OCI-LY3 (cell line): Measurements from ENCODE around the gene SLC25A21.

Experiments
- CTCF ChIP-seq: fragments of 200-600, 300-600 bp; sonication (generic); IDR thresholded peaks from 2 replicates; pipeline ENCODE4 v1.5.1; 2014; ENCODE audit warnings: antibody characterized with exemption, low read length, low read depth
- EZH2phosphoT487 ChIP-seq: fragments of 200-600 bp; shearing (Covaris generic); IDR thresholded peaks from 2 replicates; pipeline ENCODE4 v1.6.1; 2018; ENCODE audit warnings: antibody characterized with exemption, mixed run types, low read depth

- peak; percentile 46 for TF ChIP-seq CTCF
- TF ChIP-seq EZH2phosphoT487, result no peak
These were observed 55.2 kb downstream of the SLC25A21 start for GRCh38 chr14:37116933-37117849.
